D721Med (cell line): Measurements from ENCODE around the gene IL1RAPL1.

Experiments
- DNase-seq: peaks from one replicate; pipeline ENCODE4 v3.0.0; 2011; ENCODE audit warnings: low spot score; ENCODE audit not compliant: insufficient read length
- FAIRE-seq: peaks from 2 replicates; lab custom pipeline; 2011; peaks lifted over from hg19 to GRCh38; lab: Jason Lieb, UNC
- CTCF ChIP-seq: IDR thresholded peaks from 2 replicates; pipeline ENCODE4 v1.5.1; 2012; ENCODE audit warnings: mild to moderate bottlenecking, control low read depth; ENCODE audit not compliant: insufficient read depth; ENCODE audit errors: missing control alignments

IL1RAPL1 gene

GRCh38 chrX:28613558-28613957 lies 26.3 kb downstream of the IL1RAPL1 start:
- no peak for FAIRE-seq
- TF ChIP-seq CTCF = no peak
- no peak for DNase-seq

GRCh38 chrX:28625223-28625622 lies 38.0 kb downstream of the IL1RAPL1 start:
- no peak for DNase-seq
- no peak for TF ChIP-seq CTCF
- no peak for FAIRE-seq

- no peak for TF ChIP-seq CTCF
- FAIRE-seq (no peak), DNase-seq (no peak)
Observed at GRCh38 chrX:28626515-28626914, 39.3 kb downstream of the IL1RAPL1 start.

- TF ChIP-seq CTCF = no peak
- DNase-seq (no peak), FAIRE-seq (no peak)
Observed at GRCh38 chrX:28628120-28628519, 40.9 kb downstream of the IL1RAPL1 start.

GRCh38 chrX:28638775-28639174 lies 51.5 kb downstream of the IL1RAPL1 start:
- TF ChIP-seq CTCF = no peak
- DNase-seq = no peak
- no peak for FAIRE-seq

GRCh38 chrX:28639451-28639850 lies 52.2 kb downstream of the IL1RAPL1 start:
- FAIRE-seq (no peak), DNase-seq (no peak)

GRCh38 chrX:28649541-28649940 lies 62.3 kb downstream of the IL1RAPL1 start:
- FAIRE-seq (no peak), DNase-seq (no peak)
- TF ChIP-seq CTCF = no peak

More at GRCh38 chrX:28639451-28639850, 52.2 kb downstream of the IL1RAPL1 start:
- no peak for TF ChIP-seq CTCF
